NCI-H1105 treated with DMSO at 0.1 percent for 48 hours (cell line): ENCODE data around the gene TMEM107.
"Not testable (repeated sequence)": the region's sequence is repeated elsewhere in the genome, so short reads cannot be mapped to it uniquely, and the experiment has no call there.

ENCODE experiments used
- DNase-seq: peaks from one replicate; lab custom pipeline; 2025; lab: John Stamatoyannopoulos, UW

Gene TMEM107

DNA sequence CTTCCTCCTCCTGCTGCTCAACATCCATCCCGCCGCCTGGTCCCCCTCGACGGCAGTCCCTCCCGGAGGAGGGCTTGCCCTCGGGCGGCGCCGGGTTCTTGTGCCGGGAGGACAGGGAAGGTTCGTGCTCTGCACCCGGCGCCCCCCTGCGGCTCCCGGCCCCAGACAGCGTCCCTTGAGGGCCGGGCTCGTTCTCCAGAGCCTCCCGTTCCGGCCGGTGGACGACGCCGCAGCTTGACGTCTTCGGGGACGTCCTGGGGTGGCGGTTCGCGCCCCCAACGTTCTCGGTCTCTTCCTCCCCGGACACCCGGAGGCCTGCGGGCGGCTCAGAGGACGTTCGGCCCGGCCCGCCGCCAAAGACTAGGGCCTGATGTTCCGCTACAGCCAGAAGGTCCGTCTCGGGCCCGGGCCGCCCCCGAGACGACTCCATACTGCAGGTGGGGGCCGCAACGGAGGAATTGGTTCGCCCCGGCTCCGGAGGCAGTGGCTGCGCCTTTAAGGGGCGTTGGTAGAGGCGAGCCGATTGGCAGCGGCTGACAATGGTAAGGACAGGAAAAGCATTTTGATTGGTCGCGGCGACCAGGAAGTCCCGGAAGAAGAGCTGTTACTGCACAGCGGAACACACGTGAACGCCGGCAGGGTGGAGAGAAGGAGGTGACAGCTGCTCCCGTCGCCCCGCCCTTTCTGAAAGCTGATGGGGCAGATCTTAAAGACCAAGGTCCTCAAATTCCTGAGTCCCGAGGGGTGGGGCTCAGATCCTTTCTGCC is 13.7 kb upstream of the TMEM107 start, which contains the start of gene BORCS6:
TSS of gene BORCS6 (minus strand) at position 470 of the 767 bp plus-strand sequence. CDS start at position 430, 40 bp downstream.
- peak; percentile 99 for DNase-seq

DNA sequence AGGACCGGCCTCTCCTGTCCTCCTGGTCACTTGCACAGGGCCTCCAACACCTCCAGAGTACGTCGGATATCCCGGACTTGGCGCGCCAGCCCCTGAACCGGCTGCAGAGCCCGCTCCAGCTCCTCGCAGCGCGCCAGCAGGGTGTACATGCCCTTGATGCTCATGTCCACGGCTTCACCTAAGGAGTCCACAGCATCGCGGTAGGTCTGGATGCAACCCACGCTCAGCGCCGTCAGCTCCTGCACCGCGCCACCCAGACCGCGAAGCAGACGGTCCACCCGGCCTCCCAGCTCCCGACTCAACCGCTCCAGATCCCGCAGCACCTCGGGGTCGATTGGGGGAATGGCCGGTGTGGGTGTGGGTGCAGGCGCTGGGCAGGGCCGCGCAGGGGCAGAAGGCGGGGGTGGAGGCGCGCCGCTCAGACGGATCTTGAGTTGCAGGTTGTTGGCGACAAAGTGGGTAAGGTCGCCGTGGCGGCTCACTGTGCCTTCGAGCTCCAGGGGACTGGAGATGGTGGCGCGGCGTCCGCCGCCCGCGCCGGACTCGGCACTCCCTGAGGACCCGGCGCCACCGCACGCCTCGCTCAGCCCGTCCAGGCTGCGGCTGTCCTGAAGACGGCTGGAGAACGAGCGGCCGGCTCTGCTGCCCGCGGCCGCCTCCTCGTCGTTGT is 13.0 kb upstream of the TMEM107 start:
- no peak for DNase-seq

DNA sequence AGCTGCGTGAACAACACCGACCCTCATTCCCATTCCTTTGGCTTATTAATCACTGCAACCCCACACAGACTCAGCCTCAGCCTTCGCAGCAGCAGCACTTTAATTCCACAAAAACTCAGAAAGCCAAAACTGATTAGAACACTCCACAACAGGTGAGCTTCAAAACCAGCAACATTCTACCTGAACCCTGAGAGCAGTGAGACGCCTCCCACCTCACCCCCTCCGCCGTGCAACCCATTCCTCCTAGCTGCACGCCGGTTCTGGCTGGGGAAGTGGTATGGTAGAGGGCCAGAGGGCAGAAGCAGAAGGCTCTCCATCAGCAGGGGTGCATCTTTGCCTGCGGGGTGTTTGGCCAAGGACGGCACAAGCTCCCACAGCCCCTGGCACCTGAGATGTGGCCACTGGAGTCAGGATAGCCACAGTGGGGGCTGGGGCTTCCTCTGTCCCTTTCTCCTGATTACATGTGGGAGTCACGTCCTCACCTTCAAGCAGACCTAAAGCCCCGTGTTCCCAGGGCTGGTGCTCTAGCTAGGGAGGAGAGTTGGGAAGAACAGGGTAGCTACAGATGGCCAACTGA is 12.2 kb upstream of the TMEM107 start:
- DNase-seq: no peak

- peak; percentile 99 for DNase-seq
These were observed 11.5 kb upstream of the TMEM107 start for GRCh38 chr17:8187517-8188262.

- DNase-seq: peak; percentile 96
These were observed 10.8 kb upstream of the TMEM107 start for GRCh38 chr17:8186787-8187516.

GRCh38 chr17:8186446-8186786 is 10.2 kb upstream of the TMEM107 start:
- DNase-seq: no peak

DNA sequence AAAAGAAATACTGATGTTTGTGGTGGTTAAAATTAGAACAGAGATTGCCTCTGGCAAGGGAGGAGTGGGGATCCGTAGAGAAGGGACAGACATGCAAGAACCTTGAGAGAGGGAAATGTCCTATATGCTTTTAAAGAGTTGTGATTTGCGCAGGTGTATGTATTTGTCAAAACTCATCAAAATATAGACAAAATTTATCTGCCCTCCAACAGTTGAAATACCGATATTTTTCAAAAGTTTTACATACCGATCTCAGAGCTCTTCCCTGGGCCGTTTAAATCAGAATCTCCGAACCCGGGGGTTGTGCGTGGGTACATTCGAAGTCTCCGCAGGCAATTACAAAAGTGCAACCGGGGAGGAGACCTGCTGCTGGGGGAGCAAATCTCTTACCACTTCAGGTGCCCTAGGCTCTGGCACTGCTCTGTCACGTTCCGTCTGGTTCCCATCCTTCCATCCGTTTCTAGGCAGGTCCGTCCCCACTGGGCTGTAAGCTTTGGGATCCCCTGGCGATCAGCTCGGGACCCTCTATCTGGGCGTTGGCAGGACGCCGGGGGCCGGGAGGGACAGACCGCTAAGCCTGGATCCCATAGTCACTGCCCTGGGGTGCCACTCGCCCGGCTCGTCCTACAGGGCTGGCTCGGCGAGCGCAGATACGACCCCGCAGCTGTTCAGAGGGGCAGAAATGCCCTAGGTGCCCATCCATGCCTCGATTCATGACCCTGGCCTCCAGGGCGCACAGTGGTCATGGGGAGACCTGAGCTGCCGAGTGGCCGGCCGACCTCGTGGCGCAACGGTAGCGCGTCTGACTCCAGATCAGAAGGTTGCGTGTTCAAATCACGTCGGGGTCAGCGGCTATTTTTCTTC is 9.6 kb upstream of the TMEM107 start:
- DNase-seq: peak; percentile 85

GRCh38 chr17:8176998-8177731 is 985 bp upstream of the TMEM107 start:
- DNase-seq: no peak

DNA sequence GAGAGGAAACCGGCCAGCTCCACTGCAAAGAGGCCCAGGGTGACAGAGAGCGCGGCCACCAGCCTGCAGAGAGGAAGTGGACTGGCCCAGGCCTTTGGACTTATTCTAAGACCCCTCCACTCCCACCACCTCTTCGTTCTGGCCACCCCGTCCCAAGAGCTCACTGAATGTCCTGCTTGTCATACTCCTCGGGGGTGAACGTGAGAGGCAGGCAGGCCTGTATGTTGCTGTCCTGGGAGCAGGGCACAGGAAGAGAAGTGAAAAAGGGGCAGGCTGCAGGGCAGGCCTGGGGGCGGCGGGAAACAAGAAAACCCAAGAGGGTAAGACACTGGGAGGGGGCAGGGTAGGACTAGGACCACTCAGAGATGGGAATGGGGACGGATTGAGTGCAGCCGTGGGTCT is 384 bp downstream of the TMEM107 start:
- no peak for DNase-seq

DNA sequence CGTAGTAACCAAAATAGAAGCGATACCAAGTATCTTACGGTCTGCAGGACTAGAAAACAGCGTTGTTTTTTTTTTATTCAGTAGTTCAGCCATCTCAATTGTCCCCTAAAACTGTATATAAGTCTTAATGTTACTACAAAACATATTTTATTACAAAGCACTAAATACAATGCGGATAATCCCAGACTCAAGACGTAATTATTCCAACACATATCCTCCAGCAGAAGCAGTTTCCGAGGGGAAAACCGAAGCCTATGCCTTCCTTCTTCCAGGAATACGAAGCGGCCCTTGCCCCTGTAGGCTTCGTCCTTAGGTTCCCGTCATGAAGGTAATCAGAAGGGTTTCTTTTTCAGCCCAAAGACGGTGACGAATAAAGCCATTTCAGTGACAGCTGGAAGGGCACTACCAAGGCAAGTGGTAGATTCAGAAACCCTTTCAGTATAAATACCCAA is 2.3 kb downstream of the TMEM107 start:
- DNase-seq: peak; percentile 81

- peak; percentile 98 for DNase-seq
These were observed 2.9 kb downstream of the TMEM107 start for GRCh38 chr17:8173056-8173870.

GRCh38 chr17:8170186-8170585 is 6.0 kb downstream of the TMEM107 start:
- DNase-seq: not testable (repeated sequence)

- no peak for DNase-seq
These were observed 8.7 kb downstream of the TMEM107 start for GRCh38 chr17:8167526-8167925.

DNA sequence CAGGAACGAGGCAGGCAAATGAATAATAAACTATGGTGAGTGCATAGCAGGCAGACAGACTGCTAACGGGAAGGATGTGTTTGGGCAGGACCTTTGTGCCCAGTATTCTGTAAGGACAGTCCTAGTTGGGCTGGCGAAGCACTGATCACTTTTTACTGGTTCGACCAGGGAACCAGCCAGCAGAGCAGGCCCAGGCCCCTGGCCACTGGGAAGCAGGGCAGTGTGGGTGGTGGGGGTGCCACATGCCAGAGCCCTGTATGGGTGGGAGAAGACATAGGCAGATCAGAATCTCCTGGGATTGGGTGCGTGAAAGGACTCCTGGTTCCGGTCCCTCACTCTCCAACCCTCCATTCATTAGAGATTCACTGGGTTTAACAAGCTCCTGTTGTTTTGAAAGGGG is 9.4 kb downstream of the TMEM107 start:
- DNase-seq: no peak

GRCh38 chr17:8164815-8165131 is 11.4 kb downstream of the TMEM107 start:
- DNase-seq: no peak

- DNase-seq: no peak
These were observed 12.0 kb downstream of the TMEM107 start for GRCh38 chr17:8163978-8164814.

DNA sequence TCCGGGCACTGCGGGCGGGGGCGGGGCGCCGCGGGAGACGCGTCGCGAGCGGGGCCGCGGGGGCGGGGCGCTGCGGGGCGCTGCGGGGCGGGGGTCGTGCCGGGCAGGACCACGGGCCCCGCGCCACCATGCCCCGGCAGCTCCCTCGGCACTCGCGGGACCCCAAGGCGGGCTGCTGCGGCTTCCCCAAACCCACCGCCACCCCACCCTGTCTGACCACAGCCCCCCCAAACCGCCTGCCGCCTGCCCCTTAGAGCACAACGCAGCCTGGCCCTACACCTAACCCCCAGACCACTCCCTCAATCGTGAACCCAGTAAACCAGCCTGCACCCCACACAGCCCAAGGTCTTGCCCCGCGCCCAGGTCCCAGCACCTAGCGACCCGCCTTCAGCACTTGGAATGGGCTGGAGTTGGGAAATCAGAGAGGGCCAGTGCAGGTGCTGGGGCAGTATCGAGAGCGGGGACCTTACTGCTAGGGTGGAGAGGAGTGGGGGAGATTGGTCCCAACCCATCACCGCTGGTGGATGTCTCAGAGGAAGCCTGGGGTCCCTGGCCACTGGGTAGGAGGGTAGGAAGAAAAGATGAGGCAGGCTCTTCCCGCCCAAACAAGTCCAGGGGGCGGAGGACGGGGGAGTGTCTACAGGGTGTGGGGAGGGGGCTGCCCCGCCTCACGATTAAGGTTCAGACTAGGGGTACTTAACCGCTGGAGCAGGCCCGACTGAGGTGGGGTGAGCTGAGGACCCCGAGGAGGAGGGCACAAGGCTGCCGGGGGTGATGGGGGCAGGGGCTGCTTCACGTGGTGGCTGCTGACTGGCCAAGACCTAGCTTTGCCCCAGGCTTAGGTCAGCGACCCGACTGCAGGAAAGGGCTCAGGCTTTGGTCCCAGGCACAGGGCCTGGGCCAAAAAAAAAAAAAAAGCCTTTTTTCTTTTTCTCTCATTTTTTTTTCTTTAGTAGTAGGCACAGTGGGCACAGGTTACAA is 12.9 kb downstream of the TMEM107 start:
- DNase-seq: peak; percentile 53
